ENCODE measurements around the gene TRPC4AP. TPM values are rescaled to one million over a fixed set of nuclear protein-coding genes. Genes with fewer than 3 reads are reported as not detected.

The TRPC4AP gene
- total RNA-seq, 2 donors from 2014 or later, result 84.2 to 103 TPM

GRCh38 chr20:35117629-35118028 is 25.0 kb upstream of the TRPC4AP start:
- no peaks in the 10 kb centered on the region for H3K4me1 Mint-ChIP-seq
- no peak for DNase-seq
- no peak for TF ChIP-seq CTCF (conservative IDR thresholded peaks at IDR 0.05)
- Histone ChIP-seq H3K36me3 (ENCODE audit: control insufficient read depth, insufficient read depth, low read length) (peaks cover 43% of the 10 kb centered on the region), H3K9me3 (ENCODE audit: control insufficient read depth, low read length) (no peaks in the 10 kb centered on the region), H3K27ac (ENCODE audit: low read depth, low read length) (no peak overlapping the region), H3K27me3 (ENCODE audit: control insufficient read depth, insufficient read depth, low read length, poor library complexity, severe bottlenecking) (no peaks in the 10 kb centered on the region), H3K4me1 (ENCODE audit: control insufficient read depth, insufficient read depth, low read length) (no peaks in the 10 kb centered on the region), H3K9ac (ENCODE audit: extremely low read depth, low read length, poor library complexity, severe bottlenecking) (no peak overlapping the region), H3K4me3 (ENCODE audit: low read length) (no peak overlapping the region)
- H3K36me3 Mint-ChIP-seq (ENCODE audit: low read depth), result peaks cover 66% of the 10 kb centered on the region
- no peaks in the 10 kb centered on the region for H3K9me3 Mint-ChIP-seq
- no peak overlapping the region for H3K4me3 Mint-ChIP-seq
- no peak overlapping the region for H3K27ac Mint-ChIP-seq
- WGBS, 2 experiments (ENCODE audit: insufficient coverage in 1 of 2, insufficient read length in 1 of 2), result 88 to 98% methylated on average over 1 of the region's 1 CpG
- no peaks in the 10 kb centered on the region for H3K27me3 Mint-ChIP-seq (ENCODE audit: insufficient read depth)

GRCh38 chr20:35117196-35117595 is 24.6 kb upstream of the TRPC4AP start:
- Histone ChIP-seq H3K27ac (ENCODE audit: low read depth, low read length) (no peak overlapping the region), H3K27me3 (ENCODE audit: control insufficient read depth, insufficient read depth, low read length, poor library complexity, severe bottlenecking) (no peaks in the 10 kb centered on the region), H3K36me3 (ENCODE audit: control insufficient read depth, insufficient read depth, low read length) (peaks cover 41% of the 10 kb centered on the region), H3K9ac (ENCODE audit: extremely low read depth, low read length, poor library complexity, severe bottlenecking) (no peak overlapping the region), H3K4me3 (ENCODE audit: low read length) (no peak overlapping the region), H3K4me1 (ENCODE audit: control insufficient read depth, insufficient read depth, low read length) (no peaks in the 10 kb centered on the region), H3K9me3 (ENCODE audit: control insufficient read depth, low read length) (no peaks in the 10 kb centered on the region)
- Mint-ChIP-seq H3K36me3 (ENCODE audit: low read depth) (peaks cover 66% of the 10 kb centered on the region), H3K4me3 (no peak overlapping the region), H3K4me1 (no peaks in the 10 kb centered on the region), H3K27ac (no peak overlapping the region), H3K27me3 (ENCODE audit: insufficient read depth) (no peaks in the 10 kb centered on the region), H3K9me3 (no peaks in the 10 kb centered on the region)
- TF ChIP-seq CTCF (conservative IDR thresholded peaks at IDR 0.05), result no peak
- DNase-seq, result no peak

GRCh38 chr20:35116258-35116657 is 23.7 kb upstream of the TRPC4AP start:
- peaks cover 32% of the 10 kb centered on the region for H3K36me3 ChIP-seq (ENCODE audit: control insufficient read depth, insufficient read depth, low read length)
- H3K27ac Mint-ChIP-seq, result peak overlapping the region; percentile 24
- 93 to 96% methylated on average over 4 of the region's 4 CpGs for WGBS, 2 experiments (ENCODE audit: insufficient coverage in 1 of 2, insufficient read length in 1 of 2)

More at GRCh38 chr20:35116258-35116657, 23.7 kb upstream of the TRPC4AP start:
- Histone ChIP-seq H3K27ac (ENCODE audit: low read depth, low read length) (no peak overlapping the region), H3K4me1 (ENCODE audit: control insufficient read depth, insufficient read depth, low read length) (no peaks in the 10 kb centered on the region), H3K9me3 (ENCODE audit: control insufficient read depth, low read length) (no peaks in the 10 kb centered on the region), H3K27me3 (ENCODE audit: control insufficient read depth, insufficient read depth, low read length, poor library complexity, severe bottlenecking) (no peaks in the 10 kb centered on the region), H3K9ac (ENCODE audit: extremely low read depth, low read length, poor library complexity, severe bottlenecking) (no peak overlapping the region), H3K4me3 (ENCODE audit: low read length) (no peak overlapping the region)
- no peaks in the 10 kb centered on the region for H3K9me3 Mint-ChIP-seq
- peaks cover 57% of the 10 kb centered on the region for H3K36me3 Mint-ChIP-seq (ENCODE audit: low read depth)
- TF ChIP-seq CTCF (conservative IDR thresholded peaks at IDR 0.05), result no peak
- H3K27me3 Mint-ChIP-seq (ENCODE audit: insufficient read depth), result no peaks in the 10 kb centered on the region
- H3K4me3 Mint-ChIP-seq, result no peak overlapping the region
- H3K4me1 Mint-ChIP-seq, result no peaks in the 10 kb centered on the region
- no peak for DNase-seq
